Measurements from ENCODE around the gene TTLL8. TPM values are rescaled to one million over a fixed set of nuclear protein-coding genes. Genes with fewer than 3 reads are reported as not detected.

Gene TTLL8
- total and polyA plus RNA-seq, 7 donors: not detected

- DNase-seq: no peak
- H3K36me3 ChIP-seq (ENCODE audit: insufficient read depth in 1 of 2, low read depth in 1 of 2): no peaks in the 10 kb centered on the region
- intact Hi-C loops (cut with DNase I): no loop called here
- no peak overlapping the region for H3K4me3 ChIP-seq
- 40 to 59% (median 43%) methylated on average over 16 of the region's 16 CpGs for WGBS, 3 donors
- ATAC-seq: no peak
- peaks cover 0 to 57% (median 12%) of the 10 kb centered on the region in 3 donors for H3K27me3 ChIP-seq (ENCODE audit: insufficient read depth in 3 of 3, low read length in 2 of 3)
- no peak overlapping the region for H3K27ac ChIP-seq
- TF ChIP-seq, protein P1, sequence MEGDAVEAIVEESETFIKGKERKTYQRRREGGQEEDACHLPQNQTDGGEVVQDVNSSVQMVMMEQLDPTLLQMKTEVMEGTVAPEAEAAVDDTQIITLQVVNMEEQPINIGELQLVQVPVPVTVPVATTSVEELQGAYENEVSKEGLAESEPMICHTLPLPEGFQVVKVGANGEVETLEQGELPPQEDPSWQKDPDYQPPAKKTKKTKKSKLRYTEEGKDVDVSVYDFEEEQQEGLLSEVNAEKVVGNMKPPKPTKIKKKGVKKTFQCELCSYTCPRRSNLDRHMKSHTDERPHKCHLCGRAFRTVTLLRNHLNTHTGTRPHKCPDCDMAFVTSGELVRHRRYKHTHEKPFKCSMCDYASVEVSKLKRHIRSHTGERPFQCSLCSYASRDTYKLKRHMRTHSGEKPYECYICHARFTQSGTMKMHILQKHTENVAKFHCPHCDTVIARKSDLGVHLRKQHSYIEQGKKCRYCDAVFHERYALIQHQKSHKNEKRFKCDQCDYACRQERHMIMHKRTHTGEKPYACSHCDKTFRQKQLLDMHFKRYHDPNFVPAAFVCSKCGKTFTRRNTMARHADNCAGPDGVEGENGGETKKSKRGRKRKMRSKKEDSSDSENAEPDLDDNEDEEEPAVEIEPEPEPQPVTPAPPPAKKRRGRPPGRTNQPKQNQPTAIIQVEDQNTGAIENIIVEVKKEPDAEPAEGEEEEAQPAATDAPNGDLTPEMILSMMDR (IDR thresholded peaks at IDR 0.05): no peak
- no peaks in the 10 kb centered on the region for H3K4me1 ChIP-seq
- H3K9me3 ChIP-seq: no peaks in the 10 kb centered on the region
Observed at GRCh38 chr22:50084614-50085021, 26.5 kb upstream of the TTLL8 start.

DNA sequence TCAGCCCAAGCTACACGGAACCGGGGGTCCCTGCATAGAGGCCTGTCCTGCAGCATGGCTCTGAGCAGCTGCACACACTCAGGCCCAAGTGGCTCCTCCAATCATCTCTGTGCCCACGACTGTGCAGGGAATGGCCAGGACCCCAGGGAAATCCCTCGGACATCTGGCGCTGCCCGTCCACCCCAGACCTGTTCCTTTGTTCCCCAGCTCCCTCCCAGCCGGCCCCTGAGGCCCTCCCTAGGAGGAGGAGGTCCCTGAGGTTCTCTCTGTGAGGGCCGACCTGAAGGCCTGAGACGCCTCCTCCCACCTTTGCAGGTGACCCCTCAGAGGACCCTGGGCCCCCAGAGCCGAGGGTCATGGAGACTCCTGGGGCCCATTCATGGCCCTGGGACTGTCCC is 26.0 kb upstream of the TTLL8 start:
- ATAC-seq: no peak
- H3K27me3 ChIP-seq (ENCODE audit: insufficient read depth in 3 of 3, low read length in 2 of 3): peaks cover 0 to 54% (median 12%) of the 10 kb centered on the region in 3 donors
- intact Hi-C loops (cut with DNase I): no loop called here
- no peak overlapping the region for H3K4me3 ChIP-seq
- no peak for DNase-seq
- no peak overlapping the region for H3K27ac ChIP-seq
- H3K9me3 ChIP-seq: no peaks in the 10 kb centered on the region
- no peaks in the 10 kb centered on the region for H3K4me1 ChIP-seq
- 34 to 49% (median 43%) methylated on average over 10 of the region's 10 CpGs for WGBS, 3 donors
- H3K36me3 ChIP-seq (ENCODE audit: insufficient read depth in 1 of 2, low read depth in 1 of 2): no peaks in the 10 kb centered on the region
- TF ChIP-seq, protein P1 (IDR thresholded peaks at IDR 0.05): no peak

GRCh38 chr22:50083462-50084079 is 25.5 kb upstream of the TTLL8 start:
- Histone ChIP-seq H3K4me3 (no peak overlapping the region), H3K27me3 (ENCODE audit: insufficient read depth in 3 of 3, low read length in 2 of 3) (peaks cover 0 to 53% (median 12%) of the 10 kb centered on the region in 3 donors), H3K27ac (no peak overlapping the region), H3K36me3 (ENCODE audit: insufficient read depth in 1 of 2, low read depth in 1 of 2) (no peaks in the 10 kb centered on the region), H3K4me1 (no peaks in the 10 kb centered on the region), H3K9me3 (no peaks in the 10 kb centered on the region)
- DNase-seq (no peak), ATAC-seq (no peak)
- 58 to 63% (median 59%) methylated on average over 12 to 18 of the region's 18 CpGs for WGBS, 3 donors
- intact Hi-C loops (cut with DNase I): no loop called here
- TF ChIP-seq, protein P1 (IDR thresholded peaks at IDR 0.05): no peak

GRCh38 chr22:50082961-50083461 is 24.9 kb upstream of the TTLL8 start:
- peaks cover 0 to 47% (median 12%) of the 10 kb centered on the region in 3 donors for H3K27me3 ChIP-seq (ENCODE audit: insufficient read depth in 3 of 3, low read length in 2 of 3)
- intact Hi-C loops (cut with DNase I): no loop called here
- TF ChIP-seq, protein P1 (IDR thresholded peaks at IDR 0.05): no peak
- DNase-seq (no peak), ATAC-seq (no peak)
- H3K9me3 ChIP-seq: no peaks in the 10 kb centered on the region
- no peak overlapping the region for H3K4me3 ChIP-seq
- H3K36me3 ChIP-seq (ENCODE audit: insufficient read depth in 1 of 2, low read depth in 1 of 2): no peaks in the 10 kb centered on the region
- 85 to 89% (median 88%) methylated on average over 20 to 21 of the region's 21 CpGs for WGBS, 3 donors
- no peaks in the 10 kb centered on the region for H3K4me1 ChIP-seq
- H3K27ac ChIP-seq: no peak overlapping the region

Data from psoas muscle (tissue), 8 donors.